ENCODE results near the gene UBN1.

DNA sequence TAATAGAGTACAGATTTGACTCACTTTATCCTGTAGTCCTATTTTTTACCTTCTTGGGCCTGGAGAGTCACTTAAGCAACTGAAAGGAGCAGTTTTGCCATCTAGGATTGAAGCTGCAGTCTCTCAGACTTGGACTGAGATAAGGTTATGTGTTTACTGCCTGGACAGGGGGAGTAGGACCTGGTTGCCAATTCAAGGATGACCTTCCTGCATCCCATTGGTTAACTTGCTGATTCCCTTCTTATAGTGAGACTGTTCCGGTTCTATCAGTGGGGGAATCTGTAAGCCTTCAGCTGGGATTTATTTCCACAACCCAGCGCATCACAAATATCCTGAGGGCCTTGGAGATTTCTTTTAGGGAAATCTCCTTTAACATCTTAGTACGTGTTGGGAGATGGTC is 2.9 kb downstream of the UBN1 start:
- TF ChIP-seq POLR2AphosphoS5 (IDR thresholded peaks at IDR 0.05; ENCODE audit: low read depth, low read length), result no peak
- TF ChIP-seq, protein P1, sequence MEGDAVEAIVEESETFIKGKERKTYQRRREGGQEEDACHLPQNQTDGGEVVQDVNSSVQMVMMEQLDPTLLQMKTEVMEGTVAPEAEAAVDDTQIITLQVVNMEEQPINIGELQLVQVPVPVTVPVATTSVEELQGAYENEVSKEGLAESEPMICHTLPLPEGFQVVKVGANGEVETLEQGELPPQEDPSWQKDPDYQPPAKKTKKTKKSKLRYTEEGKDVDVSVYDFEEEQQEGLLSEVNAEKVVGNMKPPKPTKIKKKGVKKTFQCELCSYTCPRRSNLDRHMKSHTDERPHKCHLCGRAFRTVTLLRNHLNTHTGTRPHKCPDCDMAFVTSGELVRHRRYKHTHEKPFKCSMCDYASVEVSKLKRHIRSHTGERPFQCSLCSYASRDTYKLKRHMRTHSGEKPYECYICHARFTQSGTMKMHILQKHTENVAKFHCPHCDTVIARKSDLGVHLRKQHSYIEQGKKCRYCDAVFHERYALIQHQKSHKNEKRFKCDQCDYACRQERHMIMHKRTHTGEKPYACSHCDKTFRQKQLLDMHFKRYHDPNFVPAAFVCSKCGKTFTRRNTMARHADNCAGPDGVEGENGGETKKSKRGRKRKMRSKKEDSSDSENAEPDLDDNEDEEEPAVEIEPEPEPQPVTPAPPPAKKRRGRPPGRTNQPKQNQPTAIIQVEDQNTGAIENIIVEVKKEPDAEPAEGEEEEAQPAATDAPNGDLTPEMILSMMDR (IDR thresholded peaks at IDR 0.05), result no peak
- TF ChIP-seq, protein P2, sequence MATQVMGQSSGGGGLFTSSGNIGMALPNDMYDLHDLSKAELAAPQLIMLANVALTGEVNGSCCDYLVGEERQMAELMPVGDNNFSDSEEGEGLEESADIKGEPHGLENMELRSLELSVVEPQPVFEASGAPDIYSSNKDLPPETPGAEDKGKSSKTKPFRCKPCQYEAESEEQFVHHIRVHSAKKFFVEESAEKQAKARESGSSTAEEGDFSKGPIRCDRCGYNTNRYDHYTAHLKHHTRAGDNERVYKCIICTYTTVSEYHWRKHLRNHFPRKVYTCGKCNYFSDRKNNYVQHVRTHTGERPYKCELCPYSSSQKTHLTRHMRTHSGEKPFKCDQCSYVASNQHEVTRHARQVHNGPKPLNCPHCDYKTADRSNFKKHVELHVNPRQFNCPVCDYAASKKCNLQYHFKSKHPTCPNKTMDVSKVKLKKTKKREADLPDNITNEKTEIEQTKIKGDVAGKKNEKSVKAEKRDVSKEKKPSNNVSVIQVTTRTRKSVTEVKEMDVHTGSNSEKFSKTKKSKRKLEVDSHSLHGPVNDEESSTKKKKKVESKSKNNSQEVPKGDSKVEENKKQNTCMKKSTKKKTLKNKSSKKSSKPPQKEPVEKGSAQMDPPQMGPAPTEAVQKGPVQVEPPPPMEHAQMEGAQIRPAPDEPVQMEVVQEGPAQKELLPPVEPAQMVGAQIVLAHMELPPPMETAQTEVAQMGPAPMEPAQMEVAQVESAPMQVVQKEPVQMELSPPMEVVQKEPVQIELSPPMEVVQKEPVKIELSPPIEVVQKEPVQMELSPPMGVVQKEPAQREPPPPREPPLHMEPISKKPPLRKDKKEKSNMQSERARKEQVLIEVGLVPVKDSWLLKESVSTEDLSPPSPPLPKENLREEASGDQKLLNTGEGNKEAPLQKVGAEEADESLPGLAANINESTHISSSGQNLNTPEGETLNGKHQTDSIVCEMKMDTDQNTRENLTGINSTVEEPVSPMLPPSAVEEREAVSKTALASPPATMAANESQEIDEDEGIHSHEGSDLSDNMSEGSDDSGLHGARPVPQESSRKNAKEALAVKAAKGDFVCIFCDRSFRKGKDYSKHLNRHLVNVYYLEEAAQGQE (IDR thresholded peaks at IDR 0.05; ENCODE audit: insufficient read depth in 1 of 2, low read depth in 2 of 2, low read length in 1 of 2), result no peak
- no peak for TF ChIP-seq TCF7L2 (IDR thresholded peaks at IDR 0.05; ENCODE audit: low read depth, low read length)
